Measurements from ENCODE around the gene KDM3B.
"Not testable (repeated sequence)": the region's sequence is repeated elsewhere in the genome, so short reads cannot be mapped to it uniquely, and the experiment has no call there.

Gene KDM3B

DNA sequence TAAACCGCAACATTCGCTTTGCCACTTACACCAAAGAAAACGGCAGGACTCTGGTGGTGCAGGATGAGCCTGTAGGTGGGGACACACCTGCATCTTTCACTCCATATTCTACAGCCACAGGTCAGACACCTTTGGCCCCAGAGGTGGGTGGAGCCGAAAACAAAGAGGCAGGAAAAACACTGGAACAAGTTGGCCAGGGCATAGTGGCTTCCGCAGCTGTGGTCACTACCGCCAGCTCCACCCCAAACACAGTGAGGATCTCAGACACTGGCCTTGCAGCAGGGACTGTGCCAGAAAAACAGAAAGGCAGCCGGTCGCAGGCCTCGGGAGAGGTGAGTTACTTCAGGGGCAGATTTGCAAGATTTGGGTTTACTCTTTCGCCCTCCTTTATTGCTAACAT, 33.8 kb downstream of the KDM3B start:
- in situ Hi-C loops (cut with MboI; ENCODE audit: low sequenced_read_pairs), result no loop called here

DNA sequence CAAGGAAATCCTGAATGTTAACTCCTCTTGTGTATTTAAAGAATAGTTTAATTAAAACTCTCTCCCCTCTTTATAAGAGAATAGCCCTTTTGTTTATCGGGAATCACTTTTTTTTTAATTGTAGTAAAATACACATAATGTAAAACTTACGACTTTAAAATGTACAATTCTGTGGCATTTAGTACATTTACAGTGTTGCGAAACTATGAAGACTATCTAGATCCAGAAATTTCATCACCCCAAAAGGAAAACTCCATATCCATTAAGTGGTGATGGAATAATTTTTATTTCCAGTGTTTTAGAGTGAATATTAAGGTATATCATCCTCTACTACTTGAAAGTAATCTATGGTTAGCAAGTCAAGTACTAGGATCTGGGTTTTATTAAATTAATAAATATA, 36.8 kb downstream of the KDM3B start:
- in situ Hi-C loops (cut with MboI; ENCODE audit: low sequenced_read_pairs), result no loop called here

DNA sequence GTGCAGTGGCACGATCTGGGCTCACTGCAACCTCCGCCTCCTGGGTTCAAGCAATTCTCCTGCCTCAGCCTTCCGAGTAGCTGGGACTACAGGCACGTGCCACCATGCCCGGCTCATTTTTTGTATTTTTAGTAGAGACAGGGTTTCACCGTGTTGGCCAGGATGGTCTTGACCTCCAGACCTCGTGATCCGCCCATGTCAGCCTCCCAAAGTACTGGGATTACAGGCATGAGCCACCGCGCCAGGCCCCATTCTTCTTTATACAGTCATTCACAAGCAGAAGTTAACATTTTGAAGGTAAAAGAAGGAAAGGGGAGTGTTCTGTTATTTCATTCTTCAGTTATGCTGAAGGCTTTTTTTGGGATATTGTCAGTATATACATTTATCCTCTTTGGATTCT, 37.4 kb downstream of the KDM3B start:
- in situ Hi-C loops (cut with MboI; ENCODE audit: low sequenced_read_pairs), result not testable (repeated sequence)

DNA sequence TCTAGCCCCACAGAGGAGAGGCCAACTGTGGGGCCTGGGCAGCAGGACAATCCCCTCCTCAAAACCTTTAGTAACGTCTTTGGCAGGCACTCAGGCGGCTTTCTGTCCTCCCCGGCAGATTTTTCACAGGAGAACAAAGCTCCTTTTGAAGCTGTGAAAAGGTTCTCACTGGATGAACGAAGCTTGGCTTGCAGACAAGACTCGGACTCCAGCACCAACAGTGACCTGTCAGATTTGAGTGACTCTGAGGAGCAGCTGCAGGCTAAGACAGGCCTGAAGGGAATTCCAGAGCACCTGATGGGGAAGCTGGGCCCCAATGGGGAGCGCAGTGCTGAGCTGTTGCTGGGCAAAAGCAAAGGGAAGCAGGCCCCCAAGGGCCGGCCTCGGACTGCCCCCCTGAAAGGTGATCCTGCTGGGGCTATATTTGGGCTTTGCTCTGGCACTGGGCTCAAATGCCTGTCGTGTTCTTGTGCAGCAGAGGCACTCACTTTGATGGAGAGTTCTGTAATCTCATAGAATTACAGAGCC, 39.4 kb downstream of the KDM3B start:
- in situ Hi-C loops (cut with MboI; ENCODE audit: low sequenced_read_pairs), result no loop called here

DNA sequence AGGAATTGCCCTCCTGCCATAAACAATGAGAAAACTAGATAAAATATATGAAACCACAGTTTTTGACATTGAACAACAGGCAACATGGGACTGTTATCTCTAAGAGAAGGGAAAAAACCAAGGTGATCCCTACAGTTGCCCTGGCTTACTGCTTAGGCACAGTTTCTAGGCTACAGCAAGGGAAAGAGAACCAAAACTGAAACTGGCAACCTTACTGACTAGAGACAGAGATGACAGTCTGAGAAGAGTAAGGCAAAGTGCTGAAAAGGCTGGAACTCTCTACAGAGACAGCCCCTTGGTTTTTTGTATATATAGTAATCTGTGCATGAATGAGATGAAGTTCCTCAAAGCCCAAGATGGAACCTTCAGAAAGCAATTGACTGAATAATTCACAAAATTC, 50.2 kb downstream of the KDM3B start:
- in situ Hi-C loops (cut with MboI; ENCODE audit: low sequenced_read_pairs), result loop anchor here (25.0 kb wide), 1 partner anchor 215 kb away; the partner anchor contains the start of genes BRD8 and KIF20A

DNA sequence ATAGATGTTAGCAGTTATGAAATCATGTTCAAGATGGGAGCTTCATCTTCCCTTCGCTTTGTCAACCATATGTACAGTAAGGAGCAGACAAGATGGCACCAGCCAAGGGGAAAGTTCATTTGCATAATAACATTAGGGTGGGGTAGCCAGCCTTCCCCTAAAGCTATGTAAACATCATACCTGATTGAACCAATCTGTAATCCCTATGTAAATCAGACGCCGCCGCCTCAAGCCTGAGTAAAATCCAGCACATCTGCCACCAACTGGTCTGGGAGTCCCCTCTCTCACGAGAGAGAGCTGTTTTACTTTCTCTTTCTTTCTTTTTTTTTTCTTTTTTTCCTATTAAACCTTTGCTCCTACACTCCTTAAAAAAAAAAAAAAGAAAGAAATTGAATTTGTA, 55.5 kb downstream of the KDM3B start:
- in situ Hi-C loops (cut with MboI; ENCODE audit: low sequenced_read_pairs), result loop anchor here (25.0 kb wide), 1 partner anchor 221 kb away; the partner anchor contains the start of genes BRD8 and KIF20A

DNA sequence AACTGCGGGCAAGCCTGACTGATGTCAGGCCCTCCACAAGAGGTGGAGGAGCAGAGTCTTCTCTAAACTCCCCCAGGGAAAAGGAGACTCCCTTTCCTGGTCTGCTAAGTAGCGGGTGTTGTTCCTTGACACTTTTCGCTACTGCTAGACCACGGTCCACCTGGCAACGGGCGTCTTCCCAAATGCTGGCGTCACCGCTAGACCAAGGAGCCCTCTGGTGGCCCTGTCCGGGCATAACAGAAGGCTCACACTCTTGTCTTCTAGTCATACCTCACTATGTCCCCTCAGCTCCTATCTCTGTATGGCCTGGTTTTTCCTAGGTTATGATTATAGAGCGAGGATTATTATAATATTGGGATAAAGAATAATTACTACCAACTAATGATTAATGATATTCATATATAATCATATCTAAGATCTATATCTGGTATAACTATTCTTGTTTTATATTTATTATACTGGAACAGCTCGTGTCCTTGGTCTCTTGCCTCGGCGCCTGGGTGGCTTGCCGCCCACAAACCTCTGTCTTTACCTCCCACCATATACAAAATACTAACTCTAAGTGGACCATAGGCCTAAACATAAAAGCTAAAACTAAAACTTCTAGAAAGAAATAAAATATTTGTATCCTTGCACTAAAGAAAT, 58.6 kb downstream of the KDM3B start:
- in situ Hi-C loops (cut with MboI; ENCODE audit: low sequenced_read_pairs), result loop anchor here (25.0 kb wide), 1 partner anchor 224 kb away; the partner anchor contains the start of genes BRD8 and KIF20A

DNA sequence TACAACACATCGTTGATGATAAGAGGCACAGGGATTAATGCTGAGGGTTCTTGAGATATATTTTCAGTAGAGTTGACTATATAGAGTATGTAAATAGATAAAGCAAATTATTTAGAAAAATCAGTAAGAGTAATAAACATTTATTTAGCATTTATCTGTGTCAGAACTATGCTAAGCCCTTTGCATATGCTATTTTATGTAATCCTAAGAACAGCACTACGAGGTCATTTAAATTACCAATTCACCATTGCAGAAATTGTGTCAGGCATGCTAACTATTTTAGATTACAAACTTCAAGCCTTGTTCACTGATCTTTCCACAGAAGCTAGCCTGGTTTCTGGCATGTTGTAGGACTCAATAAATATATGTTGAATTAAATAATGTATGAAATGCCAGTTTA, 66.0 kb downstream of the KDM3B start:
- in situ Hi-C loops (cut with MboI; ENCODE audit: low sequenced_read_pairs), result loop anchor here (25.0 kb wide), 1 partner anchor 231 kb away; the partner anchor contains the start of genes BRD8 and KIF20A

DNA sequence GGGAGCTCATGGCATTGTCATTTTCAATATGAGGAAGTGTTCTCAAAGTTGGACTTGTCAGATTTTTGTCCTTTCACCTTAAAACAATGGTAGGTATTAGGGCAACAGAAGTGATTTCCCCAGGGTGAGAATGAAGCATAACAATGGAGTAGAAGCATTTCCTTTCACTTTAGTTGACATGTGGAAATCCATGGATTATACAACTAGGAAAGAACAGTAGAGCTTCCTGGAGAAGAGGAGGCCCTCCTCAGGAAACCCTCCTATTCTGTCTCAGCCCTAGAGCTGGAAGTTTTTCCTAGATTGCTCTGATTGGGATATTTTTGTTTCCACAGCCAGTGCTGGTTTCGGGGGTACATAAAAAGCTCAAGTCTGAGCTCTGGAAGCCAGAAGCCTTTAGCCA, 72.6 kb downstream of the KDM3B start:
- in situ Hi-C loops (cut with MboI; ENCODE audit: low sequenced_read_pairs), result no loop called here

DNA sequence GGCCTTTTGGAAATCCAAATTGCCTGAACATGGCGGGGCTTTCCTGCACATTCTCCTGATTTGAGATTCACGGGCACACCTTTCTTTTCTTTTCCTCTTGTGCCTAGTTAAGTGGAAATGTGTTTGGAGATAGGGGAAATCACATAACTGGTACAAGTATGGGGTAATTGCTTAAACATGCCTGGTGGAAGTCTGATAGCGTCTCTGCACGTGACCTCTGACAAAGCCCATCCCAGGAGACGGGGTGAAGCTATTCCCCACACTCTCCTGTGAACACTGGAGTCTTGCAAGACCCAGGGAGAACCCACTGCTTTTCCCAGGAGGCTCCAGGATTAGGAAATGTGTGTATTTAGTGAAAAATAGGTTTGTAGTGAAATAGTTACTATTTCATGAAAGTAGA, 83.5 kb downstream of the KDM3B start:
- in situ Hi-C loops (cut with MboI; ENCODE audit: low sequenced_read_pairs), result no loop called here

DNA sequence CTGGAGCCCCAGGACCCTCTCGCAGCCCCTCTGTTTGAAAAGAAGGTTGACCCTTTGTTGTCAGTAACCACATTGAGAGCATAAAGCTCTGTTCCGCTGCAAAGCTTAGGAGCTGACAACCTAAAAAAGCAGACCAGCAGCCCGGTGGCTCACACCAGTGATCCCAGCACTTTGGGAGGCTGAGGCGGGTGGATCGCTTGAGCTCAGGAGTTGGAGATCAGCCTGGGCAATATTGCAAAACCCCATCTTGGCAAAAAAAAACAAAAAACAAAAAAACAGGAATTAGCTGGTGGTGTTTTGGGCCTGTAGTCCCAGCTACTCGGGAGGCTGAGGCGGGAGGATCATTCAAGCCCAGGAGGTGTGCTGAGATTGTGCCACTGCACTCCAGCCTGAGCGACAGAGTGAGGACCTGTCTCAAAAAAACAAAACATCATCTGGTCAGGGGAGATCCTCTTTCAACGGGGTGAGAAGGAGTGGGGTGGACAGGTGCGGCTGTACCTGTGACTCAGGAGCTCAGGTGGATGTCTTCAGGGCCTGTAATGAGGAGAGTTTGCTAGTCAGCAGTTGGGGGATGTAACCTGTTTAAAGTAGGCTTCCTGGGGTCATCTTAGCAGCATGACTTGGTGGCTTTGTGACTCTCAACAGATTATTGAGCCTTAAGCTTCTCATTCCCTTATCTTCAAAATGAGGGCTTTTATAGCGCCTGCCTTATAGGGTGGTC, 85.7 kb downstream of the KDM3B start:
- in situ Hi-C loops (cut with MboI; ENCODE audit: low sequenced_read_pairs), result no loop called here

DNA sequence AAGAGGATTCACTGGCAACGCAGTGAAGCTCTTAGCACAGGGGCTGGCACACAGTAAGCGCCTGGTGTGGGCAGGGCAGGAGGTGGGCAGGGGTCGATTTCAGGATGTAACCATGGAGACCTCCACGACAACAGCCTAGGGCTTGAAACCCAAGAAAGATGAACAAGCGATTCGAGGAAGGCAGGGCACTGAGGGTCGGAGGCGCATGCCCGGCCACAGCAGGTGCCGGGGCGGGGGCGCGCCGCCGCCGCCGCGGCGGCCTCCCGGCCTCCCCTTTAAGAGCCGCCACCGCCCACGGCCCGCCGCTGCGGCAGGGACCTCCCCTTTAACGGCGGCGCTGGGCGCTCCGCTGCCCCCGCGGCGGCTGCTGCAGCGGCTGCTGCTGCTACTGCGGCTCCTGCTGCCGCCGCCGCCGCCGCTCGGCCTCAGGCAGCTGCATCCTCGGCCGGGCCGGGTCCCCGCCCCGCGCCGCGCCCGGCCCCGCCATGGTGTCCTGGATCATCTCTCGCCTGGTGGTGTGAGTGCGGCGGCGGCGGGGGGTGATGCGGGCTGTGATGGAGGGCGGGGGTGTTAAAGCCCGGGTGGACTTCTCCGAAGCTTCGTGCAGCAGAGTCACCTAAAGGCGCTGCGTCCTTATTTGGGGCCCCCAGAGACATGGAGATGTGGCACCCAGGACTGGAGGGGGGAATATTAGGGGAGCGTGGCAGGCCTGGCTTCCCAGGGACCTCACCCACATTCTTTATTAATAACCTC, 86.4 kb downstream of the KDM3B start, which contains the start of gene REEP2:
Gene REEP2, plus strand, starts transcription at position 334 of the 753 bp plus-strand sequence. Its CDS starts 152 bp downstream, at position 486.
- in situ Hi-C loops (cut with MboI; ENCODE audit: low sequenced_read_pairs), result no loop called here

DNA sequence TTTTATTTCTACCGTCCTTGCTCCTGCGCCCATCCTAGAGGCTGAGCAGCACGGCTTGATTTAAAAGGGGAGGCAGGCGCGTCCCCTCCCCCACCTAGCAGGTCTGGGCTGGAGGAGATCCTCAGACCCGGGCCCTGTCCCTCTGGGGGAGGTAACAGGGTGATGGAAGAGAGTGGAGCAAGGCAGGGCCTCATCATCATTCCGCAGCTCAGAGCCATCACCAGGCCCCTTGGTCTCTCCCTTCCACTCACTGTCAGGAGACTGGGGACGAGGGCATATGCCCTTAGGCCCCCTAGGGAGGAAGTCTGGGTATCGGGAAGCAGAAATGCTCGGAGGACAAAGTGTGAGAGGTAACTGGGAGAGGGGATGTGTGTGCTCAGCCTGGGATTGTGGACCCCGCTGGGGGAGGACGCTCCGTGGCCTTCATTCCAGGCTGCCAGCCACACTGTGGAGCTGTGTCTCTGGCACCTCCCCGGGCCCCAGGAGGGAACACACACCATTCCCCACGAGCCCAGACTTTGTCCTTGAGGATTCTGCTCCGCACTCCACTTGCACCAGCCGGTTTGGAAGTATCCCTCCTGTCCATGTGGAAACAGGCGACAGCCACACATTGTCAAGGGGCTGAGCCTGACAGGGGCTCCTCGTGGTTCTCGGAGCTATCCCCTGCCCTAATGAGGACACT, 87.1 kb downstream of the KDM3B start:
- in situ Hi-C loops (cut with MboI; ENCODE audit: low sequenced_read_pairs), result no loop called here

DNA sequence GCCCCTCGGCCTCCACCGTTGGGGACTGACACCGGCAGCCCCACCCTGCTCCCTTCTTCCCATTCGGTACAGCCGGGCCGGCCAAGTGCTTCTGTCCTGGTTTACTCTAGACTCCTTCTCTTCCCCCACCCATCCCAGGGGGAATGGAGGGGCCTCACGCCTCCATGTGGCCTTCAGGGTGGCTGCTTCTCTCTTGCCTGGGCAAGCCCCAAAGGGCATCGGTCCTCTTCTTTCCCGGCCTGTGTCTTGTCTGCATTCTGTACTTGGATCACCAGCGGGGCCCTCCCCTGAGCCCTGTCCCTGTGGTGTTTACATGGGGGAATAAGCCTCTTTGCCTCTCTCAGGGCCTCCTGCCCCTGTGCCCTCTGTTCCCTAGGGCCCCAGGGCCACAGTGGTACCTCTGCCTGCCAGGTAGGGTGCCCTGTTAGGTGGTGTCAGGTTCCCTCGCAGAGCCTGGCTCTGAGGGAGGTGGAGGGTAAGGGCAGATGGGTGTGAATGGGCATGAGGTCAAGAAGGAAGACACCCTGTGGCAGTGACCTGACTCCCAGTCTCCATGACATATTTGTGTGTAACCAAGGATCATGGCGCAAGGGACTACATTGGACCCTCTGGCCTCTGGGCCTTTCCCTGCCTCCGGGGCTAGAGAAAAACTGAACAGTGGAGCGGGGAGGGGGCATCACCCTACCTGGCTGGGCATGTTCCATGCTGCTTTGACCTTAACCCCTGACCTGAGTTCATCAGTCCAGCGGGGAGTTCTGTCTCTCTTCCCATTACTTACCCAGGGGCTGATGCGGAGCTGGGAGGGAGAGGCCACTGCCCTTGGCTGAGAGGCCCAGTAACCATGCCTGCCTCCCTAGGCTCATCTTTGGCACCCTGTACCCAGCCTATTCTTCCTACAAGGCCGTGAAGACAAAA, 87.9 kb downstream of the KDM3B start:
- in situ Hi-C loops (cut with MboI; ENCODE audit: low sequenced_read_pairs), result no loop called here

DNA sequence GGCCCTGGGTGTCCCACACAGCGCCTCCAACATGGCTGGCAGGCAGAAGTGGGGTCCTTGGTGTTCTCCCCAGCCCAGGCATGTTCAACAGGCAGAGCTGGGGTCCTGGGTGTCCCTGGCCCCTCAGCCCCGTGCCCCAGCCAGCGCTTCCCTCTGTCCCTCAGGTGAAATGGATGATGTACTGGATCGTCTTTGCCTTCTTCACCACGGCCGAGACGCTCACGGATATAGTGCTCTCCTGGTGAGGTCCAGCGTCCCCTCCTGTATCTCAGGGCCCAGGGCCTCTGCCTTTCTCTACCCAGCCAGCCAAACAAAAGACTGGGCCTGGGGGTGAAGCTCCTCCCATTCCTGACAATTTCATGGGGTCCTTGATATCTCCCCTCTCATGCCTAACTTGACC, 88.7 kb downstream of the KDM3B start:
- in situ Hi-C loops (cut with MboI; ENCODE audit: low sequenced_read_pairs), result no loop called here

DNA sequence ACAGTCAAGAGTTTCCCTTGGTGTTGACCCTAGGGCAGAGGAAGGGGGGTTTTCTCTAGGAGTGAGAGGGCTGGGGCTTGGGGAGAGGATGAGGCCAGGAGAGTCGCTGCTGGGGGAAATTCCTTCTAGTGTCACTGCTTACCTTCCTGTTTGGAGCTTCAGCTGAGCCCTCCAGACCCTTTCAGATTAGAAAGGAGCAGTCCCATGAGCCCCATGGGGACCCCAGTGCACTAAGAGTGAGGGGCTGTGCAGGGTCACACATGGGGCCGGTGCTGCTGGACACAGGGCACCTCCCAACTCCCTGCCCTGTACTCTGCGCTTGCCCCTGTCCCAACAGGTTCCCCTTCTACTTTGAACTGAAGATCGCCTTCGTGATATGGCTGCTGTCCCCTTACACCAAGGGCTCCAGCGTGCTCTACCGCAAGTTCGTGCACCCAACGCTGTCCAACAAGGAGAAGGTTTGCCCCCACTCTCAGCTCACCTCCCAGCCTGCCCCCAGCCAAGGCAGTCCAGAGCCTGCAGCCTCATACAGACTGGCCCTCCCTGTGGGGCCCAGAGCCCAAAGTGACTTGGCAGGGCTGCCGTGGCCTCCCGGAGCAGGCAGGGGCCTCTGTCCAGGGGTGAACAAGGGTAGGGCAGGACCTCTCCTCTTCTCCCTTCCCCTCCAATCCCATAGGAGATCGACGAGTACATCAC, 91.7 kb downstream of the KDM3B start:
- in situ Hi-C loops (cut with MboI; ENCODE audit: low sequenced_read_pairs), result no loop called here

DNA sequence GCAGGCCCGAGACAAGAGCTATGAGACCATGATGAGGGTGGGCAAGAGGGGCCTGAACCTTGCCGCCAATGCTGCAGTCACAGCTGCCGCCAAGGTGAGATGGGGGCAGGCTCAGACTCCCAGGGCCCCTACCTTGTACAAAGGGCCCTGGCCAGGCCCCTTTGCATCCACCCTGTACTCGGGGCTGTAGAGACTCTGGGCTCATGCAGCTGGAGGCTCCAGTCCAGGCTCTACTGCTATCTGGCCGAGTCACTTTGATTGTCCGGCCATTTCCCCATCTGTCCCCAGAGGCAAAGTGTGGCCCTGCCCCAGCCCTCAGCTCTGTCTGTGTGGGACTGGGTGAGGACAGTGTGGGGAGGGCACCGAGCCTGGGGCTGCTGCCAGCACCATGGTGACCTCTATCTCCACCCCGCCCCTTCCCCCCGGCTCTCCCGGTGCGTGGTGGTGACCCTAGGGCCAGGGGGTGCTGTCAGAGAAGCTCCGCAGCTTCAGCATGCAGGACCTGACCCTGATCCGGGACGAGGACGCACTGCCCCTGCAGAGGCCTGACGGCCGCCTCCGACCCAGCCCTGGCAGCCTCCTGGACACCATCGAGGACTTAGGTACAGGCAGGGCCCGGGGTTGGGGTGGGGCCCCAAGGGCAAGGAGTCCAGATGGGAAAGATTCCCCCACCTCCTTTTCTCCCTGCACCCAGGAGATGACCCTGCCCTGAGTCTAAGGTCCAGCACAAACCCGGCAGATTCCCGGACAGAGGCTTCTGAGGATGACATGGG, 92.5 kb downstream of the KDM3B start:
- in situ Hi-C loops (cut with MboI; ENCODE audit: low sequenced_read_pairs), result no loop called here

DNA sequence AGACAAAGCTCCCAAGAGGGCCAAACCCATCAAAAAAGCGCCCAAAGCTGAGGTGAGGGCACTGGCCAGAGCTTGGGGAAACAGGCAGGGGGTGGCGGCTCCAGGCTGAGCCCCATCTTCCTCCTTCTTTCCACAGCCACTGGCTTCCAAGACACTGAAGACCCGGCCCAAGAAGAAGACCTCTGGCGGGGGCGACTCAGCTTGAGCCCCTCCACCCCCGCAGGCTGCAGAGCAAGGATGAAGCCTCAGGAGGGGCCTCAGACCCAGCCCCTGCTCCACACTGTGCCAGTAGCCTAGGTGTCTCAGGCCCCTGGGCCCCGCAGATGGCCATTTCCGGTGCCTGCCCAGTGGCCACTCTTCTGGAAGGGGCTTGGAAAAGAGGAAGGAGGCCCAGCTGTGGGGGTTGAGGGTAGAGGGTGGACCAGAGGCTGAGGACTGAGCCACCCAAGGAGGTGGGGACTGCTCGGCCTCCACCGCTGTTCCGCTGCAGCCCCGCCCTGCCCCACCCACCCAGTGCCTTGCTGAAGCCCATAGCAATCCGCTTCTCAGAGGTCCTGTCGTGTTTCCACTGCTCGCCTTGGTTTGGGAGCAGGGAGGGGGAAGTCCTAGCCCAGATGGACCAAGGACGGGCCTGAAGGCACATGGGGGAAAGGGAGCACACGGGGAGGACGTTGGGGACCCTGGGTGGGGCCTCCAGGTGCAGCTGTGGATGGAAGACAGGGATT, 93.2 kb downstream of the KDM3B start:
- in situ Hi-C loops (cut with MboI; ENCODE audit: low sequenced_read_pairs), result no loop called here

Measured in HL-60/S4 treated with retinoic acid at 250 ng/mL for 4 days and 3 days (cell line).